LNCaP clone FGC (cell line): Measurements from ENCODE around the gene BCCIP.

ENCODE experiments used
- DNase-seq: peaks from one replicate; pipeline ENCODE4 v3.0.0-alpha.2; 2011; ENCODE audit warnings: low read depth
- H3K4me3 ChIP-seq: 2 replicates; pipeline ENCODE4 v1.5.1; 2011; ENCODE audit warnings: mild to moderate bottlenecking, low read depth, low read length, control low read depth
- CTCF ChIP-seq: IDR thresholded peaks from 2 replicates; pipeline ENCODE4 v1.5.1; 2012; ENCODE audit warnings: mild to moderate bottlenecking; ENCODE audit not compliant: control insufficient read depth, insufficient read depth; ENCODE audit errors: extremely low read depth

Gene BCCIP

GRCh38 chr10:125881192-125881591 lies 57.8 kb downstream of the BCCIP start, which contains the start of gene DHX32:
TSS of gene DHX32 (minus strand) at chr10:125881292. CDS start at chr10:125880824, 468 bp downstream.
- no peak within 1 kb of the TSS for H3K4me3 ChIP-seq
- no peak for TF ChIP-seq CTCF
- no peak for DNase-seq

GRCh38 chr10:125882596-125882995 lies 59.2 kb downstream of the BCCIP start:
- no peak overlapping the region for H3K4me3 ChIP-seq
- DNase-seq: no peak
- TF ChIP-seq CTCF: no peak

GRCh38 chr10:125883211-125883610 lies 59.9 kb downstream of the BCCIP start:
- no peak for DNase-seq
- no peak overlapping the region for H3K4me3 ChIP-seq
- TF ChIP-seq CTCF: no peak
